Naive thymus-derived CD8-positive, alpha-beta T cell (primary cell): ENCODE results near the gene IL1RL2. TPM values are rescaled to one million over a fixed set of nuclear protein-coding genes. Genes with fewer than 3 reads are reported as not detected.

Source experiments
- ATAC-seq, 2 donors: fragments of 150-1000 bp; cut with Tn5 transposase in 1 of 2; sonication (Bioruptor Pico), chemical (Tn5 transposase) in 1 of 2; 1 replicate in 1 of 2; 2 replicates in 1 of 2; pipeline ENCODE4 v1.10.0; 2021; ENCODE audit warnings: mild to moderate bottlenecking in 2 of 2, moderate library complexity in 2 of 2
- POLR2A ChIA-PET: fragments of 350-600 bp; sonication (Branson Sonifier 250); formaldehyde crosslinking; loops from one replicate; lab custom pipeline; 2021; ENCODE audit warnings: antibody characterized with exemption; lab: Charles Lee
- DNase-seq, 10 donors: peaks; one replicate each; pipeline versions ENCODE4 v3.0.0 to v3.0.0-alpha.2; 2020 to 2022
- H3K27ac Mint-ChIP-seq, 10 donors: one replicate each; pipeline ENCODE4 v1.8.0; 2020 to 2022; ENCODE audit warnings: mild to moderate bottlenecking in 10 of 10, mixed read lengths in 10 of 10, moderate library complexity in 4 of 10, inconsistent platforms in 1 of 10
- H3K27me3 Mint-ChIP-seq, 5 donors: one replicate each; pipeline ENCODE4 v1.8.0; 2021 to 2022; ENCODE audit warnings: mixed read lengths in 5 of 5
- H3K36me3 Mint-ChIP-seq, 3 donors: one replicate each; pipeline ENCODE4 v1.8.0; 2020 to 2022; ENCODE audit warnings: mixed read lengths in 3 of 3, mild to moderate bottlenecking in 2 of 3, inconsistent platforms in 1 of 3
- H3K4me1 Mint-ChIP-seq, 4 donors: one replicate each; pipeline ENCODE4 v1.8.0; 2021 to 2022; ENCODE audit warnings: mixed read lengths in 4 of 4
- H3K4me3 Mint-ChIP-seq, 10 donors: one replicate each; pipeline ENCODE4 v1.8.0; 2020 to 2022; ENCODE audit warnings: mild to moderate bottlenecking in 10 of 10, mixed read lengths in 10 of 10, moderate library complexity in 6 of 10, inconsistent platforms in 1 of 10
- H3K9me3 Mint-ChIP-seq, 9 donors: one replicate each; pipeline ENCODE4 v1.8.0; 2020 to 2022; ENCODE audit warnings: mixed read lengths in 9 of 9, mild to moderate bottlenecking in 3 of 9, inconsistent platforms in 1 of 9, moderate library complexity in 1 of 9
- polyA plus RNA-seq, 3 donors: library from polyadenylated mRNA; unstranded; fragments of 300-500 nt; fragmentation: Illumina TruSeq; gene quantifications; one replicate each; pipeline ENCODE4 v1.2.3, GENCODE V29; 2021
- total RNA-seq, 8 experiments: library from RNA in 2 of 8; stranded (reverse) in 2 of 8; gene quantifications; one replicate each; pipeline ENCODE4 v1.2.3 and lab custom pipeline; 2021 to 2026

The IL1RL2 gene
- total and polyA plus RNA-seq, 5 experiments from 2014 or later, result not detected

DNA sequence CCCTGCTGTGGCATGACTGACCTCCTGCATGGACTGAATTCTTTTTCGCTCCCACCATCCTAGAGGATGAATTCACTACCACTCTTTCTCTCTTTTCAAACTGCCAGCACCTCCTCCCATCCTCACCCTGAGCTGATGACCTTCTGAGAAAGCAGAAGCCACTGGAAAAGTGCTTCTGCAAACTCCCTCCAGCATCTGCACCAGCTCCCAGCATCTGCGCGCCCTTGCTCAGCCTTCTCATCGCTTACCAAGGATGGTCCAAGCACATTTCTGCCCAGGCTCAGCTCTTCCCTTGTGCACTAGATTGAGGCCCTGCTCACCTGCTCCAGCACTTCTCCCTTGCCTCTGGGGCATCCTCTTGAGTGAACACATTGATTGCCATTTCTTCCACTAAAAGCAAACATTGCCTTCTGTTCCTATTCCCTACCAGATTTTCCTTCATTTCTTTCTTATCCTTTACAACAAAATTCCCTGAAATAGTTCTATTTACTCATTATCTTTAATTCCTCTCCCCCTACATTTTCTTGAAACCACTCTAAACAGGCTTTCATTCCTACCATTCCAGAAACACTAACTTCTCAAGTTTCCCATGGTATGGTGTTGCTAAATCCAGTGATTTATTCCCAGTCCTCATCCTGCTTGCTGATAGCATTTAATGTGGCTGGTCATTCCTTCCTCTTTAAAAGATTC, 81.8 kb downstream of the IL1RL2 start:
- H3K4me1 Mint-ChIP-seq, result peaks cover 4 to 9% (median 7%) of the 10 kb centered on the region in 4 donors
- H3K27ac Mint-ChIP-seq, result no peak overlapping the region
- no peak for ATAC-seq
- no peak overlapping the region for H3K4me3 Mint-ChIP-seq
- H3K27me3 Mint-ChIP-seq, result peaks cover 8 to 12% (median 9%) of the 10 kb centered on the region in 5 donors
- H3K36me3 Mint-ChIP-seq, result no peaks in the 10 kb centered on the region
- POLR2A ChIA-PET, result no interaction called here
- H3K9me3 Mint-ChIP-seq, result no peaks in the 10 kb centered on the region
- DNase-seq, result no peak

DNA sequence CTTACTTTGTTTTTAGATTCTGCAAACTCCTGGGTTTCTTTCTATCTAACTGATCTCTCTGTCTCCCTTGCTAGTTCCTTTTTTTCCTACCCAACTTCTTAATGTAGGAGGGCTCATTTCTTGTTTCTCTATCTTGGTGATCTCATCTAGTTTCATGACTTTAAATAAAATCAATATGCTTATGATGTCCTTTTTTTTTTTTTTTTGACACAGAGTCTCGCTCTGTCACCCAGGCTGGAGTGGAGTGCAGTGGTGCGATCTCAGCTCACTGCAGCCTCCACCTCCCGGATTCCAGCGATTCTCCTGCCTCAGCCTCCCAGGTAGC, 82.3 kb downstream of the IL1RL2 start:
- no peaks in the 10 kb centered on the region for H3K36me3 Mint-ChIP-seq
- DNase-seq (no peak), ATAC-seq (no peak)
- peaks cover 8 to 12% (median 9%) of the 10 kb centered on the region in 5 donors for H3K27me3 Mint-ChIP-seq
- no peaks in the 10 kb centered on the region for H3K9me3 Mint-ChIP-seq
- no peak overlapping the region for H3K4me3 Mint-ChIP-seq
- H3K27ac Mint-ChIP-seq, result peak overlapping the region in 1 of 10 donors; percentile 15
- POLR2A ChIA-PET, result no interaction called here
- peaks cover 4 to 9% (median 7%) of the 10 kb centered on the region in 4 donors for H3K4me1 Mint-ChIP-seq

DNA sequence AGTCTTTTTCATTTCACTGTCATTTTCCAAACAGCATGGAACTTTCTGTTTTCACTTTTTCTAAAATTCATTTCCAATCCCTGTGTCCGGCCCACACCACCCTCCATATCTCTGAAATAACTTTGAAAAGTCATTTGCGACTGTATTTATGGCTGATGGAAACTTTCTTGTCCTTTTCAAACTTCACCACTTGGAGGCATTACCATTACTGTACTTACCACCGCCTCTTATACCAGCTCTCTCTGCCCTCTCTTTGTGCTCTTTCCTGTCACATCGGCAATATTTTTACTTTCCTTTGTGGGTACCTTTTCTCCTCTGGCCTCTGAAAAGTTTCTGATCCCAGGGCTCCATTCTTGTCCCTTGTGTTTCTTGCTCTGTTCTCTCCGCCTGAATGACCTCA, 85.0 kb downstream of the IL1RL2 start:
- Mint-ChIP-seq H3K27me3 (peaks cover 8 to 12% (median 12%) of the 10 kb centered on the region in 5 donors), H3K4me3 (peak overlapping the region in 3 of 10 donors; percentile 4 to 63 (median 21)), H3K4me1 (peaks cover 5 to 20% (median 16%) of the 10 kb centered on the region in 4 donors), H3K9me3 (peaks cover 0 to 8% (median 0%) of the 10 kb centered on the region in 9 donors), H3K27ac (peak overlapping the region in 1 of 10 donors; percentile 70), H3K36me3 (peaks cover 0 to 5% (median 4%) of the 10 kb centered on the region in 3 donors)
- POLR2A ChIA-PET, result no interaction called here
- ATAC-seq (peak; percentile 44 to 73), DNase-seq (peak in 2 of 10 donors; percentile 17 to 27)

DNA sequence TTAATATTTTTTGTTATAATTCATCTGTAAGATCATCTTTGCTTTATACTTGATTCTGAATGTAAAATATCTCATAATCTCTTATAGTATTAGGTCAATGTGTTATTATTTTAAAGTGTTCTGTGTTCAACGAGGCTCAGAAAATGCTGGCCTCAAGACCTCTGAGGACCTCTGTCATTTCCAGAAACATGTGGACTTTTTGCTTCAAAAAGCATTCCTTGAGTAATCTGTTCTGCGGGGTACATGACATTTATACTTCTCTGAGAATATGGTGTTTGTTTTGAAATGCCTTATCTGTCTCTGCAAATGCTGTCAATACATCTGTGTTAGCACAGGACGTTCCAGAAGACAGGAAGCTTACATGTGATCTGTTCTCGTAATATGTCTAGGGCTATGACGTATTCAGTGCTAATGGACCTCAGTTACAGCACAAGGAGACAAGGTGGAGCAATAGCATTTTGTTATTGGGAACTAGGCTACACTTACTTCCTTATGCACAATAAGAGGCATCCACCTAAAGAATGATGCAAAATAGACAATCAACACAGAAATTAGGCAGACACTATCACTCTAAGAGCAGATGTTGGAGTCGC, 86.9 kb downstream of the IL1RL2 start:
- POLR2A ChIA-PET, result interaction anchor here (1.6 kb wide), 1 partner anchor 10 kb away, joined by 3 read pairs; no protein-coding TSS in a partner anchor
- Mint-ChIP-seq H3K36me3 (peaks cover 0 to 5% (median 4%) of the 10 kb centered on the region in 3 donors), H3K27me3 (peaks cover 8 to 12% (median 12%) of the 10 kb centered on the region in 5 donors), H3K9me3 (peaks cover 0 to 8% (median 0%) of the 10 kb centered on the region in 9 donors), H3K4me3 (no peak overlapping the region), H3K4me1 (peaks cover 10 to 30% (median 27%) of the 10 kb centered on the region in 4 donors), H3K27ac (no peak overlapping the region)
- DNase-seq (no peak), ATAC-seq (no peak)

DNA sequence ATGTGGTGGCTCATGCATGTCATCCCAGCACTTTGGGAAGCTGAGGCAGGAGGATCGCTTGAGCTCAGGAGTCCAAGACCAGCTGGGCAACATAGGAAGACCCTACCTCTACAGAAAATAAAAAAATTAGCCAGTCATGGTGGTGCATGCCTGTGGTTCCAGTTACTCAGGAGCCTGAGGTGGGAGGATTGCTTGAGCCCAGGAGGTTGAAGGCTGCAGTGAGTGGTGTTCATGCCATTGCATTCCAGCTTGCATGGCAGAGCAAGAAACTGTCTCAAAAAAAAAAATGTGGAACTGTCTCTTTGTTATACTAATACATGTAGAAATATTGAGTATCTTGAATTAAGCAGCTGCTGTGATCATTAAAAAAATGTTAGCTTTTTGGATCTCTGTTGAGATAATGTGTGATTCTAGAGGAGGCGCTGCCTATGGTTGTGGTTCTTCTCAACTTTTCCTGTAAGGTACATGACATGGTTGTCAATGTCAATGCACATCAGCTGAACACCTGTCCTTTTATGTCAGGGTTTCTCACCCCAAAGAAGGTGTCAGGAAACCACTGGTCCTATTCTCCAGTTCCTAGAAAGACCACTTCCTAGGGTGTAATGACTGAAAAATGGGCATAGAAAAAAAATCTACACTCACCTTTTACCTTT, 89.9 kb downstream of the IL1RL2 start:
- no peak for DNase-seq
- ATAC-seq, result peak in 1 of 2 donors; percentile 25
- Mint-ChIP-seq H3K27ac (no peak overlapping the region), H3K4me3 (peak overlapping the region in 2 of 10 donors; percentile 5 to 14), H3K36me3 (peaks cover 0 to 5% (median 4%) of the 10 kb centered on the region in 3 donors), H3K9me3 (peaks cover 0 to 8% (median 0%) of the 10 kb centered on the region in 9 donors), H3K4me1 (peaks cover 11 to 30% (median 25%) of the 10 kb centered on the region in 4 donors), H3K27me3 (peaks cover 0 to 8% (median 1%) of the 10 kb centered on the region in 5 donors)
- POLR2A ChIA-PET, result no interaction called here

DNA sequence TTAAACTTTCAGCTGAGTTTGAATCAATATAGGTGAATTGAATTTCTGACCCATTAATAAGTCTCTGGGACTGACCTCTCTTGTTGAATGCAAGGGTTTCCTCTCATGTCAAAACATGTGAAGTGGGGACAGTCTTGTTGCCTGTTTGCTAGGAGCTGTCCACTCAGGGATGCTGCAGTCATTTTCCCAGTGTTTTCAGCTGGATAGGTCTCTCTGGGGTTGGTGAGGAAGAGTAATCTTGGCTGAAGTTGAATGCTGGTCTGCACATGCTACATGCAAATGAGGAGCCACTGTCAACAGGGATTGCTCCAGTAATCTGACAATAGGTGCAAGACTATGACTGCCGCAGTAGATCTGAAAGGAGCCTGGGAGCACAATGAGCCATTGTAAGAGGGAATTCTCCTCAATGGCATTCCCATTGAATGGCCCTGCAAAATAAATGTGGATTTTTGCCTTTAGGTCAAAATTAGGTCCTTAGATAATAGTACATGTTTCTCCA, 90.4 kb downstream of the IL1RL2 start:
- H3K9me3 Mint-ChIP-seq, result peaks cover 0 to 8% (median 0%) of the 10 kb centered on the region in 9 donors
- ATAC-seq (no peak), DNase-seq (no peak)
- H3K27ac Mint-ChIP-seq, result no peak overlapping the region
- H3K4me1 Mint-ChIP-seq, result peaks cover 7 to 24% (median 19%) of the 10 kb centered on the region in 4 donors
- POLR2A ChIA-PET, result interaction anchor here (0.6 kb wide), 1 partner anchor 1268 kb away, joined by 3 read pairs; no protein-coding TSS in a partner anchor
- H3K36me3 Mint-ChIP-seq, result peaks cover 0 to 5% (median 4%) of the 10 kb centered on the region in 3 donors
- H3K27me3 Mint-ChIP-seq, result peaks cover 0 to 6% (median 0%) of the 10 kb centered on the region in 5 donors
- peak overlapping the region in 1 of 10 donors; percentile 5 for H3K4me3 Mint-ChIP-seq

DNA sequence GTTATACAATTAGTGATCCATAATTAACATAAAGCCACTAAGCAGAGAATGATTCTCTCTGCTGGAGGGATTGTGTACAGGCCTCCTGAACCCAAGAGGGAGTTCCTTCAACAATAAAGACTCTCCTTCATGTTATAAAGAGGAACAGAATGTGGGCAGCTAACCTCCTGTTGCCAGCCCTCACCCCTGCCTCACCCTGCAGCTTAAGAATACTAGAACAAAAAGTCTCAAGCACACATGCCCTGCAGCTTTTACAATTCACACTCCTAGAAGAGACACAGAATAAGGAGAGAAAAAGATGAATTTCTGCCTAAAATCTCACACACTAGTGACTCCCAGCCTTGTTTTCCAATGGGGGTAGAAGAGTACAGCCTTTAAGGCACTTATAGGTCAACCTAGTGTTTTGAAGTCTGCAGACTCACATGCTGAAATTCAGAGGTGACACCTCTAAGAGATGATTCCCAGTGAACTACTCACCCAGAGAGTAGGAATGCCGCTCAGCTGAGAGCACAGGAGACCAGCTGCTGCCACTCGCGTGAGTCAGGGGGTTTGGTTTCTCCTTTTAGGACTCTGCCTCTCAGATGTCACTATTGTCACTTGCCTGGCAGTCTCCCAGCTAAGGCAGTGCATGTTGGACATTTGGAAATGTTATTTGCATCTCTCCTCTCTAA, 92.0 kb downstream of the IL1RL2 start:
- ATAC-seq, result no peak
- Mint-ChIP-seq H3K4me1 (peaks cover 7 to 24% (median 19%) of the 10 kb centered on the region in 4 donors), H3K4me3 (no peak overlapping the region), H3K36me3 (peaks cover 0 to 5% (median 4%) of the 10 kb centered on the region in 3 donors), H3K27ac (peak overlapping the region in 1 of 10 donors; percentile 28), H3K9me3 (peaks cover 0 to 8% (median 0%) of the 10 kb centered on the region in 9 donors), H3K27me3 (peaks cover 0 to 4% (median 0%) of the 10 kb centered on the region in 5 donors)
- no peak for DNase-seq
- POLR2A ChIA-PET, result no interaction called here

DNA sequence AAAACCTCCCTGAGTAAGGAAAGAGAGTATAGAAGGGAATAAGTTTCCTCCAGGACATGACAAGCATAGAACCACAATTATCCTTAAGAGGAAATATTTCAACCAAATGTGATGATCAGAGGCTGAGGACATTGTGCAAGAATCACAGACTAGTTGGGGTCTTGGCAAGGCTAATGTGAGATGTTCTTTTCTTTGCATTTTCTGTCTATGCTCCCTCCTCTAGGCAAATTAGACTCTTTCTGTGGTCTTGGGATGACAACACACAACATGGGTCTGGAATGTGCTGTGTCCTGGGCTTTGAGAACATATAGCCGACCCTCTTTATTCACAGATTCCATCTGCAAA, 92.5 kb downstream of the IL1RL2 start:
- H3K9me3 Mint-ChIP-seq, result peaks cover 0 to 8% (median 0%) of the 10 kb centered on the region in 9 donors
- H3K36me3 Mint-ChIP-seq, result peaks cover 0 to 5% (median 4%) of the 10 kb centered on the region in 3 donors
- POLR2A ChIA-PET, result no interaction called here
- H3K4me1 Mint-ChIP-seq, result peaks cover 7 to 24% (median 19%) of the 10 kb centered on the region in 4 donors
- peaks cover 0 to 4% (median 0%) of the 10 kb centered on the region in 5 donors for H3K27me3 Mint-ChIP-seq
- DNase-seq (no peak), ATAC-seq (no peak)
- no peak overlapping the region for H3K4me3 Mint-ChIP-seq
- no peak overlapping the region for H3K27ac Mint-ChIP-seq

DNA sequence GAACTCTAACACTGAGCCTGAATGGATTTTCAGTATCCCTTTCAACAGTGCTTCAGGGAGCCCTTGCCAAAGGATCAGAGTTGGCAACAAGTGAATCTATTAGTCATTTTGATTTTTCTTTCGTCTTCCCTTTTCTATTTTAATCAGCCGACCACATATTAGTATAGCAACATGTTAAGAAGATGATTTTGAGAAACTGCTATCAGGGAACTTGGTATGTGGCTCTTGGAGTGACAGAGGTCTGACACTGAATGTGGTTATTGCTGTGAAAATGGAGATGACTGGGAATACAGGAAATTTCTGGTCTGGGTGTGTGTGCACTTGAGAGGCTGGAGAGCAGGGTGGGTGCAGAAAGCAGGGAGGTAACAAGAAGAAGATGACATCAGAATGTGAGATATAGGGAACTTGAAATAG, 95.9 kb downstream of the IL1RL2 start:
- H3K27ac Mint-ChIP-seq, result no peak overlapping the region
- no peak overlapping the region for H3K4me3 Mint-ChIP-seq

DNA sequence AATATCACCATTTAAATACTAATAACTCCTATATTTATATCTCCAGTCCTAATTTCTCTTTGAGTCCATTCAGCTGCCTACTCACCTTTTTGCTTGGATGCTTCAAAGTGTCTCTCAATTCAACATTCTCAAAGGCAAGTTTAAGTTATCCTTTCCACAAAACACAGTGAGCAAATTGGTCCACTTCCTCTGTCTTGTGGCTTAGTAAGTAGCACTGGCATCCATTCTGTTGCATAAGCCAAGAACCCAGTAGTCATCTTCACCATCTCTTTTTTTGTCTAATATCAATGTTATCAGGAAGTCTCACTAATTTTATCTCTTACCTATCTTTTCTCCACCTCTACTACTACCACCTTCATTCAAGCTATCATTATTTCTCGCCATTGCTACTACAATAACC, 97.2 kb downstream of the IL1RL2 start:
- Mint-ChIP-seq H3K36me3 (no peaks in the 10 kb centered on the region), H3K27me3 (peaks cover 0 to 3% (median 0%) of the 10 kb centered on the region in 5 donors), H3K4me1 (no peaks in the 10 kb centered on the region), H3K9me3 (no peaks in the 10 kb centered on the region), H3K27ac (no peak overlapping the region), H3K4me3 (no peak overlapping the region)
- DNase-seq (no peak), ATAC-seq (no peak)
- POLR2A ChIA-PET, result interaction anchor here (1.0 kb wide), 1 partner anchor 9 kb away, joined by 3 read pairs; no protein-coding TSS in a partner anchor

More for the DNA sequence above, 95.9 kb downstream of the IL1RL2 start:
- POLR2A ChIA-PET, result no interaction called here
- ATAC-seq (no peak), DNase-seq (no peak)
- peaks cover 0 to 3% (median 0%) of the 10 kb centered on the region in 5 donors for H3K27me3 Mint-ChIP-seq
- H3K9me3 Mint-ChIP-seq, result no peaks in the 10 kb centered on the region
- no peaks in the 10 kb centered on the region for H3K36me3 Mint-ChIP-seq
- peaks cover 1 to 6% (median 2%) of the 10 kb centered on the region in 4 donors for H3K4me1 Mint-ChIP-seq

DNA sequence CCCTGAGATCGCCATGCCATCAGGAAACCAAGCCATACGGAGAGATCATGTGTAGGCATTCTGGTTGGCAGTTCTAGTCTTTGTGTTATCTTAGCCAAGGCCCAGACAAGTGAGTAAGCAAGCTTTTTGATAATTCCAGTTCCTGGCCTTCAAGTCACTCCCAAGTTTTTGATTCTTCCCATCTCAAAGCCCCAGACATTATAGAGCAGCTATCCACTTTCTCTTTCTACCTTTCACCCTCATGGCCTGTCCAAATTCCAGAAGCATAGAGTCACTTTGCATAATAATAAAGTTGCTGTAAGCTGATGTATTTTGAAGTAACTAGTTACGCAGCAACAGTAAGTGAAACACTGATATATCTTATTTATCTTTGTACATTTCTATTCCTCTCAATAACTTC, 97.8 kb downstream of the IL1RL2 start:
- POLR2A ChIA-PET, result no interaction called here
- no peak overlapping the region for H3K27ac Mint-ChIP-seq
- H3K36me3 Mint-ChIP-seq, result no peaks in the 10 kb centered on the region
- ATAC-seq (no peak), DNase-seq (no peak)
- H3K4me1 Mint-ChIP-seq, result no peaks in the 10 kb centered on the region
- no peak overlapping the region for H3K4me3 Mint-ChIP-seq
- peaks cover 0 to 3% (median 0%) of the 10 kb centered on the region in 5 donors for H3K27me3 Mint-ChIP-seq
- H3K9me3 Mint-ChIP-seq, result no peaks in the 10 kb centered on the region

DNA sequence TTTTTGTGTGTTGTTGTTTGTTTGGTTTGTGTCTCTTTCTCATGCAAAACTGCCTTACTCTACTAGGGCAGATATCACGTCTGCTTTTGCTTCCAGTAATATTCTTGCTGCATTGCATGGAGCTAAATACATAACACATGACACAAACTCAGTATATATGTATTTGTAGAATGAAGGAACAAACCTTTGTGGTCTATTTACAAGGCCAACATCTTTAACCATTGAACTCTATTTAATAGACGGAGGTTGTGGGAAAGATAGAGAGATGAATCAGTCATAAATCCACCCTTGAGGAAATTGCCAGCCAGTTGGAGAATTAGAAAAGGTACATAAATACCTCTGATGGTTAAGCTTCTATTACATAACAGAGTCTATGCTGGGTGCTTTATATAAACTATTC, 98.5 kb downstream of the IL1RL2 start:
- POLR2A ChIA-PET, result no interaction called here

More for the DNA sequence above, 98.5 kb downstream of the IL1RL2 start:
- Mint-ChIP-seq H3K9me3 (no peaks in the 10 kb centered on the region), H3K36me3 (no peaks in the 10 kb centered on the region), H3K4me3 (no peak overlapping the region), H3K4me1 (no peaks in the 10 kb centered on the region), H3K27ac (no peak overlapping the region), H3K27me3 (peaks cover 0 to 5% (median 0%) of the 10 kb centered on the region in 5 donors)
- DNase-seq (no peak), ATAC-seq (no peak)
